A673 (cell line): ENCODE results near the gene KRT72. TPM values are rescaled to one million over a fixed set of nuclear protein-coding genes. Genes with fewer than 3 reads are reported as not detected.

ENCODE experiments used
- BruUV-seq: library from RNA; stranded (reverse); fragments of 400-500 nt; replicated peaks from 2 replicates; lab custom pipeline; 2021; lab: Mats Ljungman, UMichigan
- CTCF ChIA-PET: fragments of 300-600 bp; sonication (Branson Sonifier 250); formaldehyde crosslinking; loops from one replicate; lab custom pipeline; 2022; ENCODE audit warnings: antibody characterized with exemption; lab: Charles Lee
- POLR2A ChIA-PET: fragments of 300-600 bp; sonication (Branson Sonifier 250); formaldehyde crosslinking; loops from one replicate; lab custom pipeline; 2022; ENCODE audit warnings: antibody characterized with exemption; ENCODE audit not compliant: low non-redundant PET; lab: Charles Lee
- DNase-seq: peaks from one replicate; pipeline ENCODE4 v3.0.0-alpha.2; 2015; ENCODE audit warnings: low spot score
- H3K27ac ChIP-seq: fragments of 200-600 bp; sonication (generic); 2 replicates; pipeline ENCODE4 v1.5.1; 2016; ENCODE audit warnings: mixed run types, low read depth, mild to moderate bottlenecking, mixed read lengths, antibody characterized with exemption, low read length; ENCODE audit not compliant: poor library complexity, severe bottlenecking
- H3K27me3 ChIP-seq: fragments of 200-600 bp; sonication (generic); replicated peaks from 2 replicates; pipeline ENCODE4 v1.6.1; 2017; ENCODE audit warnings: mixed run types, low read depth, mild to moderate bottlenecking, mixed read lengths, antibody characterized with exemption, low read length; ENCODE audit not compliant: insufficient read depth, poor library complexity
- H3K36me3 ChIP-seq: fragments of 200-600 bp; sonication (generic); 2 replicates; pipeline ENCODE4 v1.6.1; 2016; ENCODE audit warnings: mixed run types, mild to moderate bottlenecking, mixed read lengths, antibody characterized with exemption, low read length; ENCODE audit not compliant: insufficient read depth, poor library complexity, severe bottlenecking
- H3K4me1 ChIP-seq: fragments of 200-600 bp; sonication (generic); 2 replicates; pipeline ENCODE4 v1.6.1; 2017; ENCODE audit warnings: mixed run types, mild to moderate bottlenecking, mixed read lengths, antibody characterized with exemption, low read length; ENCODE audit not compliant: insufficient read depth, poor library complexity, severe bottlenecking
- H3K4me3 ChIP-seq: fragments of 200-600 bp; sonication (generic); 2 replicates; pipeline ENCODE4 v1.5.1; 2016; ENCODE audit warnings: low read depth, mixed run types, mild to moderate bottlenecking, mixed read lengths, low read length; ENCODE audit not compliant: poor library complexity, severe bottlenecking
- H3K9me3 ChIP-seq: fragments of 200-600 bp; sonication (generic); 2 replicates; pipeline ENCODE4 v1.6.1; 2016; ENCODE audit warnings: mixed run types, low read depth, mild to moderate bottlenecking, mixed read lengths, antibody characterized with exemption, low read length; ENCODE audit not compliant: poor library complexity, severe bottlenecking
- EZH2 ChIP-seq: fragments of 200-600 bp; sonication (generic); IDR thresholded peaks from 2 replicates; pipeline ENCODE4 v1.6.1; 2017; ENCODE audit warnings: borderline replicate concordance, low read depth, mild to moderate bottlenecking, mixed read lengths, antibody characterized with exemption, low read length; ENCODE audit not compliant: poor library complexity, severe bottlenecking
- intact Hi-C: fragments of 100-400 bp; cut with micrococcal nuclease; formaldehyde crosslinking; loops from one replicate; pipeline ENCODE4 v1.10.0; 2022; ENCODE audit not compliant: unreplicated experiment
- total RNA-seq: library from RNA; stranded (reverse); gene quantifications from 2 replicates; pipeline ENCODE4 v1.2.3, GENCODE V29; 2021
- TF ChIP-seq, protein P1 (sequence below): fragments of 300-800, 200-600 bp; sonication (generic); conservative IDR thresholded peaks from 2 replicates; pipeline ENCODE4 v1.5.1; 2017; ENCODE audit warnings: low read depth, mild to moderate bottlenecking, antibody characterized with exemption, low read length, moderate library complexity, mixed read lengths

The KRT72 gene
- total RNA-seq, 1 experiment from 2014 or later = not detected

DNA sequence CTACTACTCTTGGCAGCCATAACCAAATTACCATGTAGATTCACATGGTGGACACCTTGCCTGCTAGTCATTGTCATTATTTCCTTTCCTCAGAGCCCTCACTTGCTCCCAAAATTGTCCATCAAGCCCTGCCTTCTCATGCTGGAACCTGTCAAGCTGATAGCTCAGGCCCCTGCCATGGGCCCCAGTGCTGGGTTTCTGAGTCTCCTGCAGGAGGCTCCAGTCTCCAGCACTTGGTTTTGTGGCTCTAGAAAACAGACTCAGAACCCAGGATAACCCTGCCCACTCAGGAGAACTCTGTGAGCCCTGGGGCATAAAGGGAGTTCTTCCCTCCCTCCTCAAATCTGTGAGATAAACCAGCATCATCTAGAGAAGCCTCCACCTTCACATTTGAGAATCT, 59.1 kb downstream of the KRT72 start:
- peaks cover 7% of the 10 kb centered on the region for H3K4me1 ChIP-seq
- H3K4me3 ChIP-seq = no peak overlapping the region
- TF ChIP-seq, protein P1, sequence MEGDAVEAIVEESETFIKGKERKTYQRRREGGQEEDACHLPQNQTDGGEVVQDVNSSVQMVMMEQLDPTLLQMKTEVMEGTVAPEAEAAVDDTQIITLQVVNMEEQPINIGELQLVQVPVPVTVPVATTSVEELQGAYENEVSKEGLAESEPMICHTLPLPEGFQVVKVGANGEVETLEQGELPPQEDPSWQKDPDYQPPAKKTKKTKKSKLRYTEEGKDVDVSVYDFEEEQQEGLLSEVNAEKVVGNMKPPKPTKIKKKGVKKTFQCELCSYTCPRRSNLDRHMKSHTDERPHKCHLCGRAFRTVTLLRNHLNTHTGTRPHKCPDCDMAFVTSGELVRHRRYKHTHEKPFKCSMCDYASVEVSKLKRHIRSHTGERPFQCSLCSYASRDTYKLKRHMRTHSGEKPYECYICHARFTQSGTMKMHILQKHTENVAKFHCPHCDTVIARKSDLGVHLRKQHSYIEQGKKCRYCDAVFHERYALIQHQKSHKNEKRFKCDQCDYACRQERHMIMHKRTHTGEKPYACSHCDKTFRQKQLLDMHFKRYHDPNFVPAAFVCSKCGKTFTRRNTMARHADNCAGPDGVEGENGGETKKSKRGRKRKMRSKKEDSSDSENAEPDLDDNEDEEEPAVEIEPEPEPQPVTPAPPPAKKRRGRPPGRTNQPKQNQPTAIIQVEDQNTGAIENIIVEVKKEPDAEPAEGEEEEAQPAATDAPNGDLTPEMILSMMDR = no peak
- no peak for TF ChIP-seq EZH2
- no peak for DNase-seq
- CTCF ChIA-PET = interaction anchor here (0.6 kb wide), 1 partner anchor 338 kb away, joined by 4 read pairs; no protein-coding TSS in a partner anchor
- no peak overlapping the region for H3K27ac ChIP-seq
- intact Hi-C loops = no loop called here
- no peaks in the 10 kb centered on the region for H3K27me3 ChIP-seq
- POLR2A ChIA-PET = no interaction called here
- H3K9me3 ChIP-seq = no peaks in the 10 kb centered on the region
- BruUV-seq = no TSS peak
- H3K36me3 ChIP-seq = no peaks in the 10 kb centered on the region

- intact Hi-C loops = no loop called here
- POLR2A ChIA-PET = no interaction called here
These were observed 59.6 kb downstream of the KRT72 start for GRCh38 chr12:52541709-52542108.

DNA sequence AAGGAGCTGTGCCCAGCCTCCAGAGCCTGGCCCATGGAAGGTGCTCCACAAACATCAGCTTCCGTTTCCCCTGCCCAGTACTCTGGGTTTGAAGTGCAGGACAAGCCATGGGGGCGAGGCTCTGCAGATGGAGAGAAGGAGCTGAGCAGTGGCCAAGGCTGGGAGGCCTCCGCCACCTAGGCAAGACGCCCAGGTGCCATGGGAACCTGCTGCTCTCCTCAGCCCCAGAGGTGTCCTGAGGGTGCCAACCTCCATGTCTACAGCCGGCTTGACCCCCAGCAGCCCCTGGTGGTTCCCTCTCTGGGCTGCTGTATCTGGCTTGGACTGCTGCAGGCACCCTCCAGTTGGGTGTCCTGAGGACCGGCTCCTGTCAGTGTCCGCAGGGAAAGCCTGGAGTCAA, 60.7 kb downstream of the KRT72 start:
- H3K27ac ChIP-seq = no peak overlapping the region
- ChIA-PET CTCF (no interaction called here), POLR2A (no interaction called here)
- H3K4me3 ChIP-seq = no peak overlapping the region
- no peaks in the 10 kb centered on the region for H3K27me3 ChIP-seq
- no TSS peak for BruUV-seq
- intact Hi-C loops = no loop called here
- peaks cover 7% of the 10 kb centered on the region for H3K4me1 ChIP-seq
- H3K9me3 ChIP-seq = no peaks in the 10 kb centered on the region
- DNase-seq = no peak
- no peaks in the 10 kb centered on the region for H3K36me3 ChIP-seq
- no peak for TF ChIP-seq EZH2
- TF ChIP-seq, protein P1 = no peak

More at GRCh38 chr12:52541709-52542108, 59.6 kb downstream of the KRT72 start:
- no peaks in the 10 kb centered on the region for H3K36me3 ChIP-seq
- no peak for DNase-seq
- H3K27me3 ChIP-seq = no peaks in the 10 kb centered on the region
- no peaks in the 10 kb centered on the region for H3K9me3 ChIP-seq
- no peak for TF ChIP-seq EZH2
- TF ChIP-seq, protein P1 = no peak
- no peak overlapping the region for H3K4me3 ChIP-seq
- CTCF ChIA-PET = interaction anchor here (0.6 kb wide), 1 partner anchor 338 kb away, joined by 4 read pairs; no protein-coding TSS in a partner anchor
- H3K4me1 ChIP-seq = peaks cover 7% of the 10 kb centered on the region
- BruUV-seq = no TSS peak
- no peak overlapping the region for H3K27ac ChIP-seq
